PFSK-1 (cell line): ENCODE measurements around the gene TOX2.

Experiments
- FOXP2 ChIP-seq: optimal IDR thresholded peaks from 2 replicates; pipeline ENCODE3; 2011; ENCODE audit warnings: borderline replicate concordance, control low read depth, inconsistent platforms; ENCODE audit not compliant: insufficient read depth; ENCODE audit errors: extremely low read length, extremely low read depth
- POLR2AphosphoS5 ChIP-seq: IDR thresholded peaks from 2 replicates; pipeline ENCODE4 v1.6.1; 2012; ENCODE audit warnings: low read depth, mild to moderate bottlenecking, control low read depth, low read length, moderate library complexity
- REST ChIP-seq, 2 experiments: IDR thresholded peaks; 2 replicates each; pipeline versions ENCODE4 v1.6.1 to v1.8.0; 2011 to 2012; ENCODE audit warnings: low read depth in 2 of 2, low read length in 2 of 2, control low read depth in 1 of 2, inconsistent platforms in 1 of 2, mild to moderate bottlenecking in 1 of 2, moderate library complexity in 1 of 2; ENCODE audit not compliant: insufficient read depth in 1 of 2
- SIN3A ChIP-seq: IDR thresholded peaks from 2 replicates; pipeline ENCODE4 v1.6.1; 2012; ENCODE audit warnings: mild to moderate bottlenecking, low read length, moderate library complexity, borderline replicate concordance; ENCODE audit not compliant: insufficient read depth
- TAF1 ChIP-seq: IDR thresholded peaks from 2 replicates; pipeline ENCODE4 v1.6.1; 2012; ENCODE audit warnings: low read length, control low read depth, borderline replicate concordance; ENCODE audit not compliant: insufficient read depth

Gene TOX2

DNA sequence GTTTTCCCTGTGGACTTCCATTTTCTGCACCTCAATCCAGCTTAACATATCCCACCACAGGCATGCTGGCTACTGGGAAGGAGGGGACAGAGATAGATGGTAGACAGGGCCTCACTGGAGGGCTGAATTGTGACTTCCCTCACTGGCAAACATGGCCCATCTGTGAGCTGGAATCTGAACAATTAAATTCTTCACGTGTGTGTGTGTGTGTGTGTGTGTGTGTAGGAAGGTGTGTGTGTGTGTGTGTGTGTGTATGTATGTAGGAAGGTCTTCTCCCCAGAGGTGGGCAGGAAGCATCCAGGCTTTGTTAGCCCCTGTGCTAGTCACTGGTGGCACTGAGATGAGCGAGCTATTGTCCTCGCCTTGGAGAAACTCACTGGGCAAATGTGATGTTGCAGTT is 5.4 kb upstream of the TOX2 start:
- no peak for TF ChIP-seq SIN3A
- TF ChIP-seq FOXP2 = no peak
- no peak for TF ChIP-seq REST (IDR thresholded peaks at IDR 0.05; ENCODE audit: insufficient read depth in 1 of 2, low read depth in 2 of 2, low read length in 2 of 2)

GRCh38 chr20:43909720-43910119 is 4.9 kb upstream of the TOX2 start:
- TF ChIP-seq TAF1 = no peak
- no peak for TF ChIP-seq REST (IDR thresholded peaks at IDR 0.05; ENCODE audit: insufficient read depth in 1 of 2, low read depth in 2 of 2, low read length in 2 of 2)
- TF ChIP-seq SIN3A = no peak
- no peak for TF ChIP-seq FOXP2
- no peak for TF ChIP-seq POLR2AphosphoS5

GRCh38 chr20:43910564-43910963 is 4.1 kb upstream of the TOX2 start:
- TF ChIP-seq FOXP2 (no peak), SIN3A (no peak), POLR2AphosphoS5 (no peak), TAF1 (no peak), REST (IDR thresholded peaks at IDR 0.05; ENCODE audit: insufficient read depth in 1 of 2, low read depth in 2 of 2, low read length in 2 of 2) (no peak)

GRCh38 chr20:43911066-43911465 is 3.6 kb upstream of the TOX2 start:
- no peak for TF ChIP-seq SIN3A
- no peak for TF ChIP-seq POLR2AphosphoS5
- TF ChIP-seq TAF1 = no peak
- TF ChIP-seq FOXP2 = no peak
- no peak for TF ChIP-seq REST (IDR thresholded peaks at IDR 0.05; ENCODE audit: insufficient read depth in 1 of 2, low read depth in 2 of 2, low read length in 2 of 2)

- TF ChIP-seq TAF1 (no peak), FOXP2 (no peak), REST (IDR thresholded peaks at IDR 0.05; ENCODE audit: insufficient read depth in 1 of 2, low read depth in 2 of 2, low read length in 2 of 2) (no peak)
Observed at GRCh38 chr20:43913291-43914025, 1.2 kb upstream of the TOX2 start.
